ENCODE results near the gene PRKAA1.
A peak's percentile ranks its signal among the peaks of the same experiment; 100 is the strongest.
"Not testable (repeated sequence)": the region's sequence is repeated elsewhere in the genome, so short reads cannot be mapped to it uniquely, and the experiment has no call there.

The PRKAA1 gene

DNA sequence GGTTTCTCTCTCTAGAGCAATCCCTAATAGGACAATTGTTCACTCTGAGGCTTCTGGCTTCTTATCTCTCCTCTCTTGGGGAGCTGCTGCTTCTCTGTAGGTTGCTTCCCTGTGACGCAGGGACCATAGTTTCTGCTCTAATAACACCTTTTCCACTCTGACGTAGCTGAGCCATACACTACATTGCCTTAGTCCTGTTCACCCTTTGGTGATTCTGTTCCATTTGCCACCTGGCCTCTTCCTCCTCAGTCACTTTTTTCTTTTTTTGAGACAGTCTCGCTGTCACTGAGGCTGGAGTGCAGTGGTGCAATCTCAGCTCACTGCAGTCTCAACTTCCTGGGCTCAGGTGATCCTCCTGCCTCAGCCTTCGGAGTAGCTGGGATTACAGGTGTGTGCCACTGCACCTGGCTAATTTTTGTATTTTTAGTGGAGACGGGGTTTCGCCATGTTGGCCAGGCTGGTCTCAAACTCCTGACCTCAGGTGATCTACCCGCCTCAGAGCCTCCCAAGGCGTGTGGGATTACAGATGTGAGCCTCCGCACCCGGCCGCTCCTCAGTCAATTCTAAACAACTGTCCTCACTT is 27.4 kb upstream of the PRKAA1 start:
- DNase-seq, result peak; percentile 34

GRCh38 chr5:40823459-40823858 is 25.3 kb upstream of the PRKAA1 start:
- no peak for DNase-seq

- no peak for DNase-seq
Measured at GRCh38 chr5:40813698-40814281, 15.6 kb upstream of the PRKAA1 start.

DNA sequence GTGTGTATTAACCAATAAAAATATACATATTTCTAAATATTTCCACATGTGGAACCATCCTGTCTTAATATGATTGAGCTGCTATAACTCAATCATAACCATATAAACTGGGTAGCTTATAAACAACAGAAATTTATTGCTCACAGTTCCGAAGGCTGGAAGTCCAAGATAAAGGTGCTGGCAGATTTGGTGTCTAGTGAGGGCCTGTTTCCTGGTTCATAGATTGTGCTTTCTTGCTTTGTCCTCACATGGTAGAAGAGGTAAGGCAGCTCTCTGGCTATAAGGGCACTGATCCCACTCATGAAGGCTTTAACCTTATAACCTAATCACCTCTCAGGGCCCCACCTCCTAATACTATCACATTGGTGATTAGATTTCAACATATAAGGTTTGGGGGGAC is 14.0 kb upstream of the PRKAA1 start:
- DNase-seq, result no peak

GRCh38 chr5:40801771-40802562 is 3.8 kb upstream of the PRKAA1 start:
- DNase-seq, result peak; percentile 96

DNA sequence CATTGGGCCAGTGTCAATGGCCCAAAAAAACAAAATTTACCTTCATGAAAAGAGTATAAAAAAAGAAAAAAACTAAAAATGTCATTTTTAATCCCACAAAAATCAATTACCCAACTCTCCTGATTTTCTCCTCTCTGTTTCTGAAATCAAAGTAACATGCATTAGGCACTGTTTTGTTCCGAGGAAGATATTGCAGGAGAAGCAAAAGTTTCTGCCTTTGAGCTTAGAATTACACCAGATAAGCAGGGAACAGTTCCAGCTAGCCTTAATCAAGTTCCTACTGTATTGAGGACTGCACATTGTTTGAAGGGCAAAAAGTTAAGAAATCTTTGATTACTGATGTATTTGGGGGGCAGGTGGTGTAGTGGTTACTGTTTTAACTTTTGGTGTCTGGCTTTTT is 1.1 kb upstream of the PRKAA1 start:
- peak; percentile 71 for DNase-seq

DNA sequence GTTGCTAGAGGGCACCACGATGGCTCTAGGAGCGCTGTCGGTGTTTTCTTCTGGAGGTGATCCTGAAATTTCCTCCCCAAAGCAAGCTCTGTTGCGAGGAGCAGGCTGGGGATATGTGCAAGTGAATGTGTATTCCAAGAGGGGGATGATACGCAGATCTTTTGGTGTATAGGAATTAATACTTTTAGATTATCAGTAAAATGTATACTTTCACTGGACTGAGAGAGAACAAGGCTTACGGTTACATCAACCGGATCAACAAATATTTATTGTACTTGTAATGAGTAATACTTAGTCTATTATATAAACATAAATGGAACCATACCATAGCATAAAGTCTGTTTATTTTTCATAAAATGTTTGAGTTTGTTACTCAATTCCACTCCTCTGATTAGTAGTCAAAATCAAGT is 632 bp upstream of the PRKAA1 start:
- no peak for DNase-seq

DNA sequence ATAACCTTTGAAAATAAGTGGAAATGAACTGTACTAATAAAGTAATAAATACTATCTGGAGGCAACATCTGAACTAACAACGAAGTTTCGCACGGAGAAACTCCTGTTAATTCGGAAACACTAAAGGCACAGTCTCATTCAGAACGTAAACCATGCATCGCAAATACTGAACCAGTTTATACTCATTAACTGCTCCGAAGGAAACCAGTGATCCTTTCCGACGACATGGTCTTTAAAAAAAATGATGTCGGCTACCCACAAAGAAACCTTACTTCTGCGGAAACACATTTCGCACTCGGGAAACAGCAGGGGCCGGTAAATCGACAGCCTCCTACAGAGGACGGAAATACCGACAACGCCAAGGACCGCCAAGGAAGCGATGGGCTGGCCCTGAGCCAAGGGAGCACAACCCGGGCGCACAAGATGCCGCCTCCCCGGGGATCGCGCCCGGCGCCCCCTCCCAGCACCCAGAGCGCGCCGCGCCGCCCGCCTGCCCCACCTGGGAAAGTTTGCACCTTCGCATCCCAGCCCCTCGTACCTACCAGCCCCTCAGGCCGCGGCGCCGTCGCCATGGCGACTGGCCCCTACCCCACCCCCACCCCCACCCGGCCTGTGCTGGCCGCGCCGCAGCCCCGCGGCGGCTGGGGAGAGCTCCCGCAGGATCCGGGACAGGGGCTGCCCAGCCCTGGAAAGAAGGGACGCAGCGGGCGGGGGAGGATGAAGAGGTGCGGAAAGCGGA is 732 bp downstream of the PRKAA1 start:
- peak; percentile 80 for DNase-seq

DNA sequence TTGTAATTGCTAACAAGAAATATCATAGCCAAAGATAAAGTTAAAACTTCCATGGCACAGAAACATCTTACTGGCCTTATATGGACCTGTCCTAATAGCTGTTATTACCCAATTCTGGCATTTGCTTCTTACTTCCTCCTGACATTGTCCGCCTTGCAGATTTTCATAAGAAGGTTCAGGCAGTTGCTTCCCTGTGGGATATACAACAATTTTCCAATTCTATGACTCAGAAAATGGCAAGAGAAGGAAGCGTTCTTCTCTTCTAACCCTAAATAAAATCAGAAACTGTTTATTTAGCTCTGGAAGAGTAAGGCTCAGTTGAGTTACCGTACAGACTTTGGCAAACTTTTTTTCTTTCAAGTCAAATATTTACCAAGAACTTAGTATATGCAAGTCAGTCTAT is 1.7 kb downstream of the PRKAA1 start:
- peak; percentile 25 for DNase-seq

DNA sequence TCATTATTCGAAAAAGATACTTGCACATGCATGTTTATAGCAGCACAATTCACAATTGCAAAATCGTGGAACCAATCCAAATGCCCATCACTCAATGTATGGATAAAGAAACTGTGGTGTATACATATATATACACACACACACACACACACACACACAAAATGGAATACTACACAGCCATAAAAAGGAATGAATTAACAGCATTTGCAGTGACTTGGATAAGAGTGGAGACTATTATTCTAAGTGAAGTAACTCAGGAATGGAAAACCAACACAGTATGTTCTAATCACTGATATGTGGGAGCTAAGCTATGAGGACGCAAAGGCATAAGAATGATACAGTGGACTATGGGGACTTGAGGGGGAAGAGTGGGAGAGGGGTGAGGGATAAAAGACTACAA is 3.3 kb downstream of the PRKAA1 start:
- DNase-seq, result not testable (repeated sequence)

DNA sequence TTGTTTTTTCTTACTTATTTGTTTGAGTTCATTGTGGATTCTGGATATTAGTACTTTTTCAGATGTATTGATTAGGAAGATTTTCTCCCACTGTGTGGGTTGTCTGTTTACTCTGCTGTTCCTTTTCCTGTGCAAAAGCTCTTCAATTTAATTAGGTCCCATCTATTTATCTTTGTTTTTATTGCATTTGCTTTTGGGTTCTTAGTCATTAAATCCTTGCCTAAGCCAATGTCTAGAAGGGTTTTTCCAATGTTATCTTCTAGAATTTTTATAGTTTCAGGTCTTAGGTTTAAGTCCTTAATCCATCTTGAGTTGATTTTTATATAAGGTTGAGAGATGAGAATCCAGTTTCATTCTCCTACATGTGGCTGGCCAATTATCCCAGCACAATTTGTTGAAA is 3.8 kb downstream of the PRKAA1 start:
- DNase-seq, result not testable (repeated sequence)

GRCh38 chr5:40792691-40793090 is 5.5 kb downstream of the PRKAA1 start:
- DNase-seq, result not testable (repeated sequence)

DNA sequence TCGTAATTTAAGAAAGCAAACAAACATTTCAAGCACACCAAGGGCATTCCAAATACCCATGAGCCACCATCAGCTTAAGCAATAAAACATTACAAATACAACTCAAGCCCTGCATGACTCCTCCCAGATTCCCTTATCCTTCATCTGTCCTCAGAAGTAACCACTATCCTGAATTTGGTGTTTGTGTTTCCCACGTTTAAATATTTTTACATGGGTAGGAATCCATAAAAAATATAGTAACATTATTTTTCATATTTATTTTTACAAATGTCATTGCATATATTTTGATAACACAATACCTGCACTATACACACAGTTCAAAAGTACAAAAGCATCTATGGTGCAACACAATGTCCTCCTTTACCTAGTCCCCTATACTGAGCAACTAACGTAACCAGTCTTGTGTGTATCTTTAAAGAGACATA is 6.4 kb downstream of the PRKAA1 start:
- DNase-seq, result peak; percentile 41

DNA sequence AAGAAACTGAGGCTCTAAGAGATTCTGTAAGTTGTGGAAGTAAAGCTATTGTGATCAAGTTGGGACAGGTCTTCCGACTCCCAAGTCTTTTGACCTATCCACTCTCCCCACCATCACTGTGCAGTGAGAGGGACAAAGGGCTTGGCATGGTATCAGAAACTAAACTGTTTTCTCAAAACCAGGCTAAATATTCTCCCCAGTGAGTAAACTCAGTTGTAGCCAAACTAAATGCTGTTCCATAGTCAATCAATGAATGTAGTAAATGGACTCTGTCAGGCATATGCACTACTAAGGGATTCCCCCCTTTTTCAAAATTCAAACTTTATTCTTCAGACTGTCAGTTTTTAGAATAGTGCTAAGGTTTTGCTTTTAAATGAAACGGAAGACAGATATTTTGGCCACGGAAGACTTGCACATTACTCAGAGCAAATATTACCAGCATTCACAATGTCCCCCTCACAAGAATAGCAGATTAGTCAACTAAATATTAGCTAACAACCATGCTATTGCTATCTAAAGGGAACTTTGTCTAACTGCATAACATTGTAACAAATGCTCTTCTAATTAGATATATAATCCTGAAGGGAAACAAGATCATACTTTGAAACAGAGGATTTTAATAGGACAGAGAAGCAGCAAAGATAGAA is 7.1 kb downstream of the PRKAA1 start:
- DNase-seq, result no peak

GRCh38 chr5:40788941-40789340 is 9.2 kb downstream of the PRKAA1 start:
- DNase-seq, result not testable (repeated sequence)

GRCh38 chr5:40787986-40788385 is 10.2 kb downstream of the PRKAA1 start:
- DNase-seq, result no peak

DNA sequence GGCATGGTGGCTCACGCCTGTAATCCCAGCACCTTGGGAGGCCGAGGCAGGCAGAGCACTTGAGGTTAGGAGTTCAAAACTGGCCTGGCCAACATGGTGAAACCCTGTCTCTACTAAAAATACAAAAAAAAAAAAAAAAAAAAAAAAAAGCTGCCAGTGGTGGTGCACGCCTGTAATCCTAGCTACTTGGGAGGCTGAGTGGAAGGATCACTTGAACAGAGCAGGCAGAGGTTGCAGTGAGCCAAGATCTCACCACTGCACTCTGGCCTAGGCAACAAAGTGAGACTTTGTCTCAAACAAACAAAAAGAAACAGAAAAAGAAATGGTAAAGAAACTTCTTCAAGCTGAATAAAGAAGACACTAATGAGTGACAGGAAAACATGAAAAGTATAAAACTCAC is 11.5 kb downstream of the PRKAA1 start:
- DNase-seq, result not testable (repeated sequence)

- DNase-seq, result no peak
Measured at GRCh38 chr5:40784916-40785315, 13.3 kb downstream of the PRKAA1 start.

GRCh38 chr5:40784027-40784653 is 14.0 kb downstream of the PRKAA1 start:
- DNase-seq, result no peak

GRCh38 chr5:40781843-40782409 is 16.2 kb downstream of the PRKAA1 start:
- no peak for DNase-seq

DNA sequence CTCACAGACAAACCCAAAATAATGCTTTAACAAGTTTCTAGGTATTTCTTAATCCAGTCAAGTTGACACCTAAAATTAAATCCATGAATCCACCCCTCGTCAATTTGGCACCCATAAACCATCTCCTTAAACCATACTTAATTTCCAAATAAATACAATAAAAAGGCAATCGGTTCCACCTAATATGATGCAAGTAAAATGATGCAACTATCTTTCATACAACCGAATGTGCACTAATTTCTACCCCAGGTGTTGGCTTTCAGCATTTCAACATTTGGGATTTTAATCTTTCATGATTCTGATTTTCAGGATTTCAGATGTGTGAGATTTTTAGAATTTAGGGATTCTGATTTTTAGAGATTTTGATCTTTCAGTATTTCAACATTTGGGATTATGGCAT is 17.3 kb downstream of the PRKAA1 start:
- DNase-seq, result no peak

- no peak for DNase-seq
Measured at GRCh38 chr5:40780199-40780598, 18.0 kb downstream of the PRKAA1 start.

Measured in OCI-M1 (cell line).